Stimulated activated effector memory CD8-positive, alpha-beta T cell treated with anti-CD3 and anti-CD28 coated beads, Interleukin-12 subunit alpha, Interleukin-12 subunit beta, amount 100 ng/mL, for 72 hours (primary cell): ENCODE measurements around the gene C9orf153.

ENCODE experiments used
- ATAC-seq: fragments of 150-1000 bp; cut with Tn5 transposase; 2 replicates; pipeline ENCODE4 v1.10.0; 2021
- DNase-seq, 2 donors: peaks; one replicate each; pipeline ENCODE4 v3.0.0; 2021 to 2022; ENCODE audit warnings: low spot score in 2 of 2
- H3K27ac Mint-ChIP-seq: one replicate; pipeline ENCODE4 v1.8.0; 2022; ENCODE audit warnings: mild to moderate bottlenecking, mixed read lengths
- H3K36me3 Mint-ChIP-seq: one replicate; pipeline ENCODE4 v1.8.0; 2022; ENCODE audit warnings: mild to moderate bottlenecking, mixed read lengths
- H3K4me1 Mint-ChIP-seq: one replicate; pipeline ENCODE4 v1.8.0; 2022; ENCODE audit warnings: mixed read lengths
- H3K4me3 Mint-ChIP-seq: one replicate; pipeline ENCODE4 v1.8.0; 2022; ENCODE audit warnings: mild to moderate bottlenecking, mixed read lengths
- H3K9me3 Mint-ChIP-seq: one replicate; pipeline ENCODE4 v1.8.0; 2022; ENCODE audit warnings: mixed read lengths

Gene C9orf153

DNA sequence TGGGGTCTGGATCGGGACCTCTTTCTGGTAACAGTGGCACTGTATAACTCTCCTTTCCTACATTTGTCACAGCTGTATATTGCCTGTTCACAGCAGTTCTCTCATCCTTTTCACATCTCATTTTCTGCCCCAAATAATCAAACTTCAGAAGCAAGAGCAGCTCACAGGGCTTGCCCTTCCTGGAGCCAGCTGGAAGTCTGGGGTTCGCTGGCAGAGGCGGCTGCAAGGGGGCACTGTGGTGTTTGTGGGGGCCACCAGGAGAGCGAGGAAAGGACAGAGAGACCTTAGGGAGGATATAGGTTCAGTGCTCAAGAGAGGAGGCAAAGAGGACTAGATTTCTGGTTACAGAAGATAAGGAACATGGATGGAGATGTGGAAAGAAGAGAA is 75.3 kb downstream of the C9orf153 start:
- DNase-seq (no peak), ATAC-seq (no peak)
- Mint-ChIP-seq H3K4me1 (no peaks in the 10 kb centered on the region), H3K9me3 (no peaks in the 10 kb centered on the region), H3K36me3 (no peaks in the 10 kb centered on the region), H3K4me3 (no peak overlapping the region), H3K27ac (no peak overlapping the region)

DNA sequence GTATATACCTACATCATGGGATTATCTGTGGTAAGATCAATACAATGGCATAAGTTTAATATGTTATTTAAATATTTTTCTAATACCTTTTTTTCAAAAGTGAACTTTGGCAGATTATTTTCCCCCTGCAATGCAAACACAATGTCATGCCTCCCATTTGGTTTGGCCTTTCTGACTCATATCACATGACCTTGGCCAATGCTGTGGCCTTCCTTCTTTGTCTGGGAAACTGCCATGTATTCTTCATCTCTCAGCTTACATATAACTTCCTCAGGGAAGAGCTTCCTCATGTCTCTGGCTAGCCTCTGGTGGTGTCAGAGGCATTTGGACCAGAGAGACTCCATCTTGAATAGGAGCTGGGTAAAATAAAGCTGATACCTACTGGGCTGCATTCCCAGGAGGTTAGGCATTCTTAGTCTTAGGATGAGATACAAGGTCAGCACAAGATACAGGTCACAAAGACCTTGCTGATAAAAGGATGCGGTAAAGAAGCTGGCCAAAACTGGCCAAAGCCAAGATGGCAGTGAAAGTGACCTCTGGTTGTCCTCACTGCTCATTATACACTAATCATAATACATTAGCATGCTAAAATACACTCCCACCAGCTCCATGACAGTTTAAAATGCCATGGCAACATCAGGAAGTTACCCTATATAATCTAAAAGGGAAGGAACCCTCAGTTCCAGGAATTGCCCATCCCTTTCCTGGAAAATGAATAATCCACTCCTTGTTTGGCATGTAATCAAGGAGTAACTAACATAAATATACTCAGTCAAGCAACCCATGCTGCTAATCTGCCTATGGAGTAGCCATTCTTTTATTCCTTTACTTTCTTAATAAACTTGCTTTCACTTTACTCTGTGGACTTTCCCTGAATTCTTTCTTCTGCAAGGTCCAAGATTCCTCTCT is 76.0 kb downstream of the C9orf153 start:
- Mint-ChIP-seq H3K9me3 (no peaks in the 10 kb centered on the region), H3K27ac (no peak overlapping the region), H3K4me1 (no peaks in the 10 kb centered on the region), H3K4me3 (no peak overlapping the region), H3K36me3 (no peaks in the 10 kb centered on the region)
- DNase-seq = no peak
- ATAC-seq = no peak

DNA sequence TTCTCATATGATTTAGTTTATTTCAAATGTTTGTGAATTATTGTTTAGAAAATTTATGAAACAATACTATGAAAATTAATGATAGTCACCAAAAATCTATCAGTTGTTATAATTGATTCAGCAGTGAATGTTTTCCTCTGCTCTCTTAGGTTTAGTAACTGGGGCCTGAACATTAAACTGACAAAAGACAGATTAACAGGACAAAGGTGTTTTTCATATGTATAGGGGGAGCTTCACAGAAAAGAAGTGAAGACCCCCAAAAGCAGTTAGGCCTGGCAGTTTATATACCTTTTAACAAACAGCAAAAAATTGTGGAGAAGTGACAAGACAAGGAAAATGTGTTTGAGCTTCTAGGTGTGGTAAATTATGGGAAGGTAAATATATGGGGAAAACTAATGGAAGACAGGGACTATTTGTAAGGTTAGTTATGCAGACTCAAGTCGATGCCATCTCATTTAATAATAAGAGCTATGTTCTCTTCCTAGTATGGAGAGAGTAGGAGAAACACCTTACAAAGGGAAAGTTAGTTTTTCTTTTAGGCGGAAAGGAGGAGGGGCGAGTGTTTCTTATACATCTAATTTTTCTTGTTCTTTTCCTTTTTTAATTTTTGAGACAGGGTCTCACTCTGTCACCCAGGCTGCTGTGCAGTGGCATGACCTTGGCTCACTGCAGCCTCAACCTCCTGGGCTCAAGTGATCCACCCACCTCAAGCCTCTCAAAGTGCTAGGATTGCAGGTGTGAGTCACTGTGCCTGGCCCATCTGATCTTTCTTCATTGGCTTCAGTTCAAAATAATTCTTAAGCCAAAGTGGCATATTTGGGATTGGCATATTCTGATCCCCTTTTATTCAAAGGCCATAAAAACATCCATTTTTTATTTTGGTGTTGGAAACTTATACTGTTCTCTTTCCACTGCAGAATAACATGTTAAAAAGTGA is 77.8 kb downstream of the C9orf153 start:
- no peak for ATAC-seq
- DNase-seq = no peak
- no peaks in the 10 kb centered on the region for H3K36me3 Mint-ChIP-seq
- no peaks in the 10 kb centered on the region for H3K9me3 Mint-ChIP-seq
- no peak overlapping the region for H3K4me3 Mint-ChIP-seq
- no peak overlapping the region for H3K27ac Mint-ChIP-seq
- no peaks in the 10 kb centered on the region for H3K4me1 Mint-ChIP-seq

DNA sequence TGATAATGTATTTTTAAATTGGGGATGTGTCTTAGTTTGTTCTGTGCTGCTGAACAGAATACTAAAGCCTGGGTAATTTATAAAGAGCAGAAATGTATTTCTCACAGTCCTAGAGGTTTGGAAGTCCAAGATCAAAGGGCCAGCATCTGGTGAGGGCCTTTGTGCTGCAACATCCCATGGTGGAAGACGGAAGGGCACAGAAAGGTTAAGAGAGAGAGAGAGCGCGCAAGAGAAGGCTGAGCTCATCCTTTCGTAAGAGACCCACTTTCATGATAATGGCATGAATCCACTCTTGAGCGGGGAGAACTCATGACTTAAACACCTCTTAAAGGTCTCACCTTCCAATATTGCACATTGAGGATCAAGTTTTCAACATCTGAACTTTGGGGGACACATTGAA is 81.0 kb downstream of the C9orf153 start:
- Mint-ChIP-seq H3K9me3 (no peaks in the 10 kb centered on the region), H3K4me3 (no peak overlapping the region), H3K4me1 (no peaks in the 10 kb centered on the region), H3K36me3 (no peaks in the 10 kb centered on the region), H3K27ac (no peak overlapping the region)
- ATAC-seq (no peak), DNase-seq (no peak)

DNA sequence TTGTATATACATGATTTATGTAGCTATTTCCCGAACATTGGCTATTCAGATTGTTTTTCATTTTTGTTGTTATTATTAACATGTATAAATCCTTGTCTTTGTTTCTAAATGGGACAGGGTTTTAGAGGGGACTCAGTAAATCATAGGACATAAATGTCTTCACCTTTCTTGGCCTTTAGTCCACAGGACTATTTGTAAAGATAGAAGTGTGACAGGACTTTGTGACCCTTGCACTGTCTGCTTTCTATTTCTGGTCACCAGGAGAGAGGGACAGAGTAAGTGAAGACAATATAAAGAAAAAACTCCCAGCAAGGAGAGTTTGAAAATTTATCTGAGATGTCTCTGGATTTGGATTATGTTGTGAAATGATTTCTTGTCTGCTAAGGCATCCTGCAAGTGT is 81.5 kb downstream of the C9orf153 start:
- no peaks in the 10 kb centered on the region for H3K4me1 Mint-ChIP-seq
- H3K4me3 Mint-ChIP-seq = no peak overlapping the region
- no peaks in the 10 kb centered on the region for H3K36me3 Mint-ChIP-seq
- no peak for ATAC-seq
- DNase-seq = no peak
- H3K27ac Mint-ChIP-seq = no peak overlapping the region
- H3K9me3 Mint-ChIP-seq = no peaks in the 10 kb centered on the region

DNA sequence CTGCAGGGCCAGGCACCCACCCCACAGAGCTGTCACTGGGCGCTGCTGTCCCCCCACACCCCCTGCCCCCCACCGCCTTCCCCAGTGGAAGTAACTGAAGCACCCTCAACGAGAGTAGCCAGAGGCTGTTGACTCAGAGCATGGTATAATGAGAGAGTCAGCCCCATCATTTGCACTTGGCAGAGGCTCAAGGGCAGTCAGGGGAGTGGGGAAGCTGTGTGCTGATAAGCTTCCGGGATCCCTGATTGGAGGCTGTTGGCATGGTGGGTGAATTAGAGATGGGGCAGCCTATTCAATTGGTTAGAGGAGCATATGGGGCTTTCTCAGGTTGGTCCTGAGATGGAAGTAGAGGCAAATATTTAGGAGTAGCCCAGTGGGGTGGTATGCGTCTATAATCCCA is 83.0 kb downstream of the C9orf153 start:
- no peak for DNase-seq
- ATAC-seq = no peak
- H3K4me1 Mint-ChIP-seq = no peaks in the 10 kb centered on the region
- H3K9me3 Mint-ChIP-seq = no peaks in the 10 kb centered on the region
- H3K4me3 Mint-ChIP-seq = no peak overlapping the region
- H3K36me3 Mint-ChIP-seq = no peaks in the 10 kb centered on the region
- H3K27ac Mint-ChIP-seq = no peak overlapping the region

DNA sequence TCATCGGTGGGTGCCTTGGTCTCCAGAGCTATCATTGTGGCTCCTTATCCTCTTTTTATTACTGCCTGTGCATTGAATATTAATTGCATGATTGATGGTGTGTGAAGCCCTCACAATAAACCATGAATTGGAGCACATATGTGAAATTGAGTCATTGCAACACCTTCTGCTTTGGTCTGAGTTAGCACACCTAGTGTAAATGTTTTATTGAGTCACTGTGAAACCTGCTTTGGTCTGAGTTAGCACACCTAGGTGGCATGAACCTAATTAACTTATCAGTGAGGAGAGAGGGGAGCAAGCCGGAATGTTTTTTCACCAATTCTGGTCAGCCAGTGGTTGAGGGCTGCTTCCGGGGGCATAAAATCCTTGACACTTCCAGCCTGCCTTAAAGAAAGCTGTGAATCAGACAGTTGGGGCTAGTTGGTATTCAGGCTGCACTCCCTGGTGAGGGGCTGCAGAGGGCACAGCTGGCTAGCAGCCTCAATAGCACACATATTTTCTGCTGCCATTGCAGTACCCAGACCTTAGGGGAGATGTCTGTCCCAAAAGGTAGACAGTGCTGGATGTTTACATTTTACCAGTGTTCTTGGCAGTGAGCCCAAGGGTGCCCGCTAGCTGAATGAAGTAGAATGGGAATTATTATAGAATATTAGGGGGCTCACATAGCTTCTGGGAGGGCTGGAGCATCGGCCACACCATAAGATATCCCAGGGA is 83.6 kb downstream of the C9orf153 start:
- H3K27ac Mint-ChIP-seq = no peak overlapping the region
- no peaks in the 10 kb centered on the region for H3K9me3 Mint-ChIP-seq
- DNase-seq (no peak), ATAC-seq (no peak)
- H3K36me3 Mint-ChIP-seq = no peaks in the 10 kb centered on the region
- no peaks in the 10 kb centered on the region for H3K4me1 Mint-ChIP-seq
- no peak overlapping the region for H3K4me3 Mint-ChIP-seq

DNA sequence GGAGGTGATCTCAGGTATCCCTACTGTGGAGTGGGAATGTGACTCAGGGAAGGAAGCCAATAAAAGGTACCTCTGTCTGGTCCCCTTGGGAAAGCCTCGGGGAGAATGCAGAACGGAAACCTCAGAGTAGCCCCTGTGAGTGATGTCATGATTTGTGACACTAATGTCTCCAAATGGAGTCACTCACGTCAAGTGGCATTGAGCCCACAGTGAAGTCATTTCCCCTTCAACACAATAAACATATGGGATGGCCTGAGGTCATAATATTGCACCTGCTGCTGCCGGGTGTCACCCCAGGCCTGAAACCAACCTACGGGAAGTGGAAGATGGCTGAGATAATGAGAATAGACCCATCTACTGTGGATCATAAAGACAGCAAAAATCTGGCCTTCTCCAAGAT is 84.2 kb downstream of the C9orf153 start:
- Mint-ChIP-seq H3K27ac (no peak overlapping the region), H3K36me3 (no peaks in the 10 kb centered on the region), H3K4me1 (no peaks in the 10 kb centered on the region), H3K9me3 (no peaks in the 10 kb centered on the region), H3K4me3 (no peak overlapping the region)
- no peak for ATAC-seq
- no peak for DNase-seq
